Measurements from ENCODE around the gene KIF15. TPM values are rescaled to one million over a fixed set of nuclear protein-coding genes. Genes with fewer than 3 reads are reported as not detected.
"Not testable (repeated sequence)": the region's sequence is repeated elsewhere in the genome, so short reads cannot be mapped to it uniquely, and the experiment has no call there.

Gene KIF15
- total RNA-seq, 2 experiments from 2014 or later: 41.0 to 45.1 TPM

GRCh38 chr3:44764248-44764647 lies 2.7 kb downstream of the KIF15 start:
- Mint-ChIP-seq H3K4me1 (ENCODE audit: low read depth) (peaks cover 15% of the 10 kb centered on the region), H3K4me3 (no peak overlapping the region), H3K36me3 (peaks cover 42% of the 10 kb centered on the region), H3K27ac (no peak overlapping the region), H3K9me3 (peaks cover 4% of the 10 kb centered on the region), H3K27me3 (no peaks in the 10 kb centered on the region)
- intact Hi-C loops (cut with micrococcal nuclease): loop anchor here (5.0 kb wide), 2 partner anchors 148 to 252 kb away; no protein-coding TSS in a partner anchor
- ChIA-PET POLR2A (no interaction called here), CTCF (no interaction called here)
- no peak for DNase-seq

DNA sequence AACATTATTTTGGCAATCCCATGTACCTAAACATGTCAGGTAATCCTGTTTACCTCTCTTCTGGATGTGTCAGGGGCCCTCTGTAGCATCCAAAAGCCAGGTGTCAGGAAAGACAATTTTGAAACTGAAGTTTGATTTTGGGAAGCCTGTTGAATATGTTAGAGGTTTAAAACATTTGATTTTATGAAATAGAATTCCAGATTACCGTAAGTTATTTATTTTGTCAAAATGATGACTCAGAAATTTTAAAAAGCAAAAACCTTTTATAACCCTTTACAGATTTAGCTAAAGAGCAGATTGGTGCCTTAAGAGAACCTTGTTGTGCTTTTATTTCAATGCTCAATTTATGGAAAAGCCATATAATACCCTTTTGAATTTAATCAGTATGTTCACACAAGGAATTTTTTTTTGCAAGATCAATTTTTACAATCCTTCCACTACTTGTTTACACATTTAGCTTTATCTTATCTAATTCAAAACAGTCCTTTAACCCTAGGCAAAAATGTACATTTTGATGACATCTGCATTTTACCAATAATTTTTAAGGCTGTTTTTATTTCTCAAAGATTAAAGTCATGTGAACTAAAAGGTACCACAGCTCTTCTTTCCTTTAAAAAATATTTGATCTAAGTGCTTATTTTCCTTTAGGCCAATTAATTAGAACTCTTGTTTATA lies 10.0 kb downstream of the KIF15 start:
- Mint-ChIP-seq H3K9me3 (peaks cover 30% of the 10 kb centered on the region), H3K27ac (no peak overlapping the region), H3K36me3 (peaks cover 57% of the 10 kb centered on the region), H3K4me1 (ENCODE audit: low read depth) (no peaks in the 10 kb centered on the region), H3K4me3 (no peak overlapping the region), H3K27me3 (no peaks in the 10 kb centered on the region)
- intact Hi-C loops (cut with micrococcal nuclease): no loop called here
- ChIA-PET POLR2A (no interaction called here), CTCF (no interaction called here)
- DNase-seq: no peak

DNA sequence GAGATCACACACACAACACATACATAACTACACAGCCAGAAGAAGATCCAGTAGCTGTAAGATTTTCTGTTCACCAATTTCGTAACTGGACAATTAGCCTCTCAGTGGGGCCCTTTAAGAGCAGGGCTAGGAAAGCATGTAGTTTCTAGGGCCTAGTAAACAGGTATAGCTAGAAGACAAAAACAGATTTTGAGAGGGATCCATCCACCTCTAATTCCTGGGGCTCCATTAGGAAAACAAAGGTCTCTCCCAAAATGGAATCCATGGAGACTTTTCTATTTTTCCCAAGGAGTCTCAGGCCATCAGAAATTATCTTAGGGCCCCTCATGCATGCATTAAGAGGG lies 10.5 kb downstream of the KIF15 start:
- Mint-ChIP-seq H3K4me1 (ENCODE audit: low read depth) (no peaks in the 10 kb centered on the region), H3K36me3 (peaks cover 55% of the 10 kb centered on the region), H3K4me3 (no peak overlapping the region), H3K27ac (no peak overlapping the region), H3K27me3 (no peaks in the 10 kb centered on the region), H3K9me3 (peaks cover 30% of the 10 kb centered on the region)
- ChIA-PET CTCF (no interaction called here), POLR2A (no interaction called here)
- intact Hi-C loops (cut with micrococcal nuclease): no loop called here
- DNase-seq: no peak

GRCh38 chr3:44782891-44783290 lies 21.3 kb downstream of the KIF15 start:
- ChIA-PET POLR2A (no interaction called here), CTCF (no interaction called here)
- no peak for DNase-seq
- Mint-ChIP-seq H3K9me3 (no peaks in the 10 kb centered on the region), H3K4me1 (ENCODE audit: low read depth) (no peaks in the 10 kb centered on the region), H3K27me3 (no peaks in the 10 kb centered on the region), H3K4me3 (no peak overlapping the region), H3K27ac (no peak overlapping the region), H3K36me3 (peaks cover 31% of the 10 kb centered on the region)
- intact Hi-C loops (cut with micrococcal nuclease): no loop called here

GRCh38 chr3:44795197-44795596 lies 33.6 kb downstream of the KIF15 start:
- CTCF ChIA-PET: no interaction called here
- Mint-ChIP-seq H3K27me3 (no peaks in the 10 kb centered on the region), H3K9me3 (no peaks in the 10 kb centered on the region), H3K27ac (no peak overlapping the region), H3K4me1 (ENCODE audit: low read depth) (no peaks in the 10 kb centered on the region), H3K36me3 (peaks cover 34% of the 10 kb centered on the region), H3K4me3 (no peak overlapping the region)
- no peak for DNase-seq
- POLR2A ChIA-PET: no interaction called here
- intact Hi-C loops (cut with micrococcal nuclease): no loop called here

GRCh38 chr3:44802011-44802410 lies 40.4 kb downstream of the KIF15 start:
- H3K27ac Mint-ChIP-seq: no peak overlapping the region
- no peak for DNase-seq
- no peaks in the 10 kb centered on the region for H3K27me3 Mint-ChIP-seq
- CTCF ChIA-PET: no interaction called here
- H3K36me3 Mint-ChIP-seq: peaks cover 34% of the 10 kb centered on the region
- intact Hi-C loops (cut with micrococcal nuclease): no loop called here
- no peaks in the 10 kb centered on the region for H3K9me3 Mint-ChIP-seq
- no peaks in the 10 kb centered on the region for H3K4me1 Mint-ChIP-seq (ENCODE audit: low read depth)
- POLR2A ChIA-PET: no interaction called here
- H3K4me3 Mint-ChIP-seq: no peak overlapping the region

- H3K4me3 Mint-ChIP-seq: no peak overlapping the region
- peaks cover 34% of the 10 kb centered on the region for H3K36me3 Mint-ChIP-seq
- no peaks in the 10 kb centered on the region for H3K9me3 Mint-ChIP-seq
- no peaks in the 10 kb centered on the region for H3K27me3 Mint-ChIP-seq
- CTCF ChIA-PET: interaction anchor here (0.9 kb wide), 1 partner anchor 110 kb away, joined by 3 read pairs; no protein-coding TSS in a partner anchor
- no peak overlapping the region for H3K27ac Mint-ChIP-seq
- POLR2A ChIA-PET: no interaction called here
- H3K4me1 Mint-ChIP-seq (ENCODE audit: low read depth): no peaks in the 10 kb centered on the region
- intact Hi-C loops (cut with micrococcal nuclease): no loop called here
- DNase-seq: no peak
Measured at GRCh38 chr3:44803298-44803697, 41.7 kb downstream of the KIF15 start.

GRCh38 chr3:44805960-44806359 lies 44.4 kb downstream of the KIF15 start:
- Mint-ChIP-seq H3K36me3 (peaks cover 24% of the 10 kb centered on the region), H3K4me3 (no peak overlapping the region), H3K9me3 (no peaks in the 10 kb centered on the region), H3K27me3 (no peaks in the 10 kb centered on the region), H3K4me1 (ENCODE audit: low read depth) (no peaks in the 10 kb centered on the region), H3K27ac (no peak overlapping the region)
- POLR2A ChIA-PET: no interaction called here
- intact Hi-C loops (cut with micrococcal nuclease): no loop called here
- CTCF ChIA-PET: no interaction called here
- DNase-seq: no peak

DNA sequence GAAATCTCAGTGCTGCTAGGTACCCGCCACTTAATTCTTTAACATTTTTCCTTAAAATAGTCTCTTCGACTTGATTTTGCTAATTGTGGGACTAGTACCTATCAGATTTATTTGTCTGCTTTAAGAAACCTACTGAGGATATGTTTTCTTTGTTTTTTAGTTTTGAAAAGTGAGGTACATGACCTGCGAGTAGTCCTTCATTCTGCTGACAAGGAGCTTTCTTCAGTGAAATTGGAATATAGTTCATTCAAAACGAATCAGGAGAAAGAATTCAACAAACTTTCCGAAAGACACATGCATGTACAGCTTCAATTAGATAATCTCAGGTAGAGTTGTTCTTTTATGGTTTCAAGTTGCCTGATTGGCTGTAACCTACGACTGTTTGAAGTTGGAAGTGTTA lies 53.2 kb downstream of the KIF15 start:
- Mint-ChIP-seq H3K27me3 (no peaks in the 10 kb centered on the region), H3K4me1 (ENCODE audit: low read depth) (no peaks in the 10 kb centered on the region), H3K9me3 (peaks cover 10% of the 10 kb centered on the region), H3K36me3 (peaks cover 44% of the 10 kb centered on the region), H3K4me3 (no peak overlapping the region), H3K27ac (no peak overlapping the region)
- no peak for DNase-seq
- POLR2A ChIA-PET: no interaction called here
- CTCF ChIA-PET: no interaction called here
- intact Hi-C loops (cut with micrococcal nuclease): no loop called here

GRCh38 chr3:44816334-44816733 lies 54.7 kb downstream of the KIF15 start:
- Mint-ChIP-seq H3K36me3 (peaks cover 49% of the 10 kb centered on the region), H3K9me3 (peaks cover 10% of the 10 kb centered on the region)
- H3K27ac Mint-ChIP-seq; CTCF ChIA-PET; H3K27me3 Mint-ChIP-seq; H3K4me1 Mint-ChIP-seq (ENCODE audit: low read depth); H3K4me3 Mint-ChIP-seq; intact Hi-C loops (cut with micrococcal nuclease); DNase-seq; POLR2A ChIA-PET: not testable (repeated sequence)

- CTCF ChIA-PET; DNase-seq; H3K4me1 Mint-ChIP-seq (ENCODE audit: low read depth); intact Hi-C loops (cut with micrococcal nuclease); H3K27ac Mint-ChIP-seq; POLR2A ChIA-PET; H3K4me3 Mint-ChIP-seq; H3K27me3 Mint-ChIP-seq: not testable (repeated sequence)
- Mint-ChIP-seq H3K36me3 (peaks cover 59% of the 10 kb centered on the region), H3K9me3 (peaks cover 20% of the 10 kb centered on the region)
Measured at GRCh38 chr3:44821206-44821605, 59.6 kb downstream of the KIF15 start.

GRCh38 chr3:44825264-44825925 lies 63.8 kb downstream of the KIF15 start:
- CTCF ChIA-PET: no interaction called here
- intact Hi-C loops (cut with micrococcal nuclease): no loop called here

GRCh38 chr3:44827196-44827595 lies 65.6 kb downstream of the KIF15 start:
- Mint-ChIP-seq H3K27ac (no peak overlapping the region), H3K36me3 (peaks cover 39% of the 10 kb centered on the region), H3K27me3 (no peaks in the 10 kb centered on the region)

More at GRCh38 chr3:44825264-44825925, 63.8 kb downstream of the KIF15 start:
- POLR2A ChIA-PET: interaction anchor here (1.4 kb wide), 1 partner anchor 64 kb away, joined by 4 read pairs; the partner anchor contains the start of gene KIAA1143
- Mint-ChIP-seq H3K4me3 (no peak overlapping the region), H3K27ac (no peak overlapping the region), H3K27me3 (no peaks in the 10 kb centered on the region), H3K36me3 (peaks cover 42% of the 10 kb centered on the region), H3K4me1 (ENCODE audit: low read depth) (no peaks in the 10 kb centered on the region), H3K9me3 (peaks cover 9% of the 10 kb centered on the region)
- DNase-seq: no peak

More at GRCh38 chr3:44827196-44827595, 65.6 kb downstream of the KIF15 start:
- intact Hi-C loops (cut with micrococcal nuclease): no loop called here
- CTCF ChIA-PET: no interaction called here
- POLR2A ChIA-PET: no interaction called here
- H3K9me3 Mint-ChIP-seq: peaks cover 4% of the 10 kb centered on the region
- no peak overlapping the region for H3K4me3 Mint-ChIP-seq
- no peak for DNase-seq
- no peaks in the 10 kb centered on the region for H3K4me1 Mint-ChIP-seq (ENCODE audit: low read depth)

Measured in activated CD4-positive, alpha-beta memory T cell treated with anti-CD3 and anti-CD28 coated beads for 36 hours (primary cell).